ENCODE results near the gene CTXN1.
"Not testable (repeated sequence)": the region's sequence is repeated elsewhere in the genome, so short reads cannot be mapped to it uniquely, and the experiment has no call there.

The CTXN1 gene

DNA sequence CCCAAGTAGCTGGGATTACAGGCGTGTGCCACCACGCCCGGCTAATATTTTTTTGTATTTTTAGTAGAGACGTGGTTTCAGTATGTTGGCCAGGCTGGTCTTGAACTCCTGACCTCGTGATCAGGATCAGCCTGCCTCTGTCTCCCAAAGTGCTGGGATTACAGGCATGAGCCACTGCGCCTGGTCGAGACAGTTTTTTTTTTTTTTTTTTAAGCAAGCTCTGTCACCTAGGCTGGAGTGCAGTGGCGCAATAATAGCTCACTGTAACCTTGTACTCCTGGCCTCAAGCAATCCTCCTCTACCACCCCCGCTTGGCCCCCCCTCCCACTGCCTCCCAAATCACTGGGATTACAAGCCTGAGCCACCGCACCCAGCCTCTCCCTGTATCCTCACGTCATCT lies 28.6 kb downstream of the CTXN1 start:
- no peak for FAIRE-seq

DNA sequence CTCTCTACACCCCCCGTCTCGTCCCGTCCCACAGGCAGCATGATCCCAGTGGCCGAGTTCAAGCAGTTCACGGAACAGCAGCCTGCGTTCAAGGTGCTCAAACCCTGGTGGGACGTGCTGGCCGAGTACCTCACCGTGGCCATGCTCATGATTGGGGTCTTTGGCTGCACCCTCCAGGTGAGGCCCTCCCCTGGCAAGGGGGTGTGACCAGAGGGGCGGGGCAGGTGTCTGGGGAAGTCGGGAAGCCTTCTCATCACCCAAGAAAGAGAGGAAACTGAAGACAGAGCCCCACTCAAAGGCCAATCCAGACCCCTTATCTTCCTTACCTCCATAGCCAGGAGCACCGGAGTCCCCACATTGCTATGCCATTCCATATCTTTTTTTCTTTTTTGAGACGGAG lies 30.4 kb downstream of the CTXN1 start:
- FAIRE-seq = no peak

DNA sequence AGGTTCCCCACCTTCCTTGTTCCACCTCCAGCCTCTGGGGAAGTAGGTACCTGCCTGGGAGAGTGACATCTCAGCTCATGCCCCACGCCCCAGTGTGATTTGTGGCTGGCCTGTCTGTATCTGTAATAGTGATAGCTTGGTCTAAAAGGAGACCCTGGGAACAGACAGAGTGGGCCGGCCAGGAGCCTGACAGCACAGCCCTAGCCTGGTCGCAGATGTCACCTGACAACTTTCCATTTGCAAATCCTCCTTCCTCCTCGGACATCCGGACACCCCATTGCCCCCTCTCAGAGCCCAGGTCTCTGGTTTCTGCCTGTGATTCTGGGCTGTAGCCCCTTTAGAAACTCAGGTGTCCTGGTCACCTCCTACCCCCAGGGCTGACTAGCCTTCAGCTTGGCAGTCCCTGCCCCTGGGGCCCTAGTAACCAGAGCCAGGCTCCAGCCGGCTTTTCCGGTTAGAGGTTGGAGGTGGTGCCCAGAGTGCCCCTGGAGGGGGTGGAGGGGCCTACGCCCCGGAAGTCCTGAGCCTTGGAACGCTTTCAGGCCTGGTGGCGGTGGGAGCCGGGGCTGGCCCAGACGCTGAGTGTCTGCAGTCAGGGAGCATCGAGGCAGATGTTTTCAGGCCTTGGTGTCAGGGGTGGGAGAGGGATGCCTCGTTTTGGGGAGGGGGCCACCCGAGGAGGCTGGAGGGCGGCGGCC lies 31.2 kb downstream of the CTXN1 start:
- FAIRE-seq = no peak

DNA sequence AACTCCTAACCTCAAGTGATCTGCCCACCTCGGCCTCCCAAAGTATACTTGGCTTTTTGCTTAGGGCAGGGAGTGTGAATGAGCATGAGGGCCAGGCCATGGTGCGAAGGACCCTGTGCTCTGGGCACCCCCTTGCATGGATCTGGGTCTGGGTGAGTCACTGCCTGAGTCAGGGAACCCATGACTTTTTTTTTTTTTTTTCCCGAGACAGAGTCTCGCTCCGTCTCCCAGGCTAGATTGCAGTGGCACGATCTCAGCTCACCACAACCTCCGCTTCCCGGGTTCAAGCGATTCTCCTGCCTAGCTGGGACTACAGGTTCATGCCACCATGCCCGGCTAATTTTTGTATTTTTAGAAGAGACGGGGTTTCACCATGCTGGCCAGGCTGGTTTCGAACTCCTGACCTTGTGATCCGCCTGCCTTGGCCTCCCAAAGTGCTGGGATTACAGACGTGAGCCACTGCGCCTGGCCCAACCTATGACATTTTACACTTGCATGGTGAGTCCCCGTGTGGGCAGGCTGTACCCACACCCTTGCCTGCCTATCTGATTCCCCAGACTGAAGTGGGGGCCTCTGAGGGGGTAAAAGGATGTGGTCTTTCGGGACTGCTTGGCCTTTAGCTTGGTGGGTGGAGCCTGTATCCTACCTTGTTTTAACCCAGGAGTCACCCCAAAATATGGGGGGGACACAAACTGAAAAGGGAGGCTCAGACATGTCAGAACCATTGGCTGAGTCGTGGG lies 32.4 kb downstream of the CTXN1 start:
- not testable (repeated sequence) for FAIRE-seq

DNA sequence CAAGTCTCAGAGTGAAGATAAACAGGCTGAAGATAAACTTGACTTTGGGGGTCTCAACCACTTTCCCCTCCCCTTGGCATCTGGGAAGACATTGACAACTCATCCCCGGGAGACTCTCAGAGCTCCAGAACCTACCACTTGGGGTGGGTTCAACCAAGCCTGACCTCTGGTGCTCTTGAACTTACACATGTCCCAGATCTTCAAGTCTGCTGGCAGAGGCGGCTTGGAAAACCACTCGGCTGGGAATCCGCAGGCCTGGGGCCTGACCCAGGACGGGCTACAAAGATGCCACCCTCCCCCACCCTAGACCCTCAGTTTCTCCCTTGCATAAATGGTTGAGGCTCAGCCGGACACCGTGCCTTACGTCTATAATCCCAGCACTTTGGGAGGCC lies 37.1 kb downstream of the CTXN1 start:
- FAIRE-seq = no peak

DNA sequence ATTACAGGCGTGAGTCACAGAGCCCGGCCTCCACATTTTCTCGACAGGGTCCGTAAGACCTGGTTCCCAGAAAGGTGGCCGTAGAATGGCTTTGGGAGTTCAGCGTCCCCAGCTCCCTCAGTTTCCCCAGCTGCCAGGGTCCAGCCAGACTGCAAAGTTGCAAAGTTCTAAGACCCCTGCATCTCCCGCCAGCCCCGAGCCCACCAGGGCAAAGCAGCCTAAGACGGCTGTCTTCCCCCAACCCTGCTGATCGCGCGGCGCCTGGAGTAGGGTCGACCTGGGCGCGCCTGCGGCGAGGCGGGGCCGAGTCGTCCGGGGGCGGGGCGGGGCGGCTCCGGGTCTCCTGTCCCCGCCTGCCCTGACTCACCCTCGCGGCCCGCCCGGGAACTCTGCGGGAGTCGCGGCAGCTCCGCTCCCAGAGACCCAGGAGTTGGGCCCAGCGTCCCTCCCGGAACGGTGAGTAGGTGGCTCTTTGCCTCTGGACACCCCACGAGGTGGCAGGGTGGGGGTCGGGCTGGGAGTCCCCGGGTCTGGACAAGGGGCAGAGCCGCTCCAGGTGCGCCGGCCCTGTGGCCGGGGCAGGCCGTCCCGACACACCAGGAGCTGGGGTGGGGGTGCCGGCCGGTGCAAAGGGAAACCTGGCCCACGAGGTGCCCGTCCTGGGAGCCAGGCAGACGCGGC lies 37.6 kb downstream of the CTXN1 start, which contains the start of gene LRRC8E:
TSS of gene LRRC8E (plus strand) at position 366 of the 681 bp plus-strand sequence. CDS start 7,094 bp downstream, outside the sequence.
- no peak for FAIRE-seq

DNA sequence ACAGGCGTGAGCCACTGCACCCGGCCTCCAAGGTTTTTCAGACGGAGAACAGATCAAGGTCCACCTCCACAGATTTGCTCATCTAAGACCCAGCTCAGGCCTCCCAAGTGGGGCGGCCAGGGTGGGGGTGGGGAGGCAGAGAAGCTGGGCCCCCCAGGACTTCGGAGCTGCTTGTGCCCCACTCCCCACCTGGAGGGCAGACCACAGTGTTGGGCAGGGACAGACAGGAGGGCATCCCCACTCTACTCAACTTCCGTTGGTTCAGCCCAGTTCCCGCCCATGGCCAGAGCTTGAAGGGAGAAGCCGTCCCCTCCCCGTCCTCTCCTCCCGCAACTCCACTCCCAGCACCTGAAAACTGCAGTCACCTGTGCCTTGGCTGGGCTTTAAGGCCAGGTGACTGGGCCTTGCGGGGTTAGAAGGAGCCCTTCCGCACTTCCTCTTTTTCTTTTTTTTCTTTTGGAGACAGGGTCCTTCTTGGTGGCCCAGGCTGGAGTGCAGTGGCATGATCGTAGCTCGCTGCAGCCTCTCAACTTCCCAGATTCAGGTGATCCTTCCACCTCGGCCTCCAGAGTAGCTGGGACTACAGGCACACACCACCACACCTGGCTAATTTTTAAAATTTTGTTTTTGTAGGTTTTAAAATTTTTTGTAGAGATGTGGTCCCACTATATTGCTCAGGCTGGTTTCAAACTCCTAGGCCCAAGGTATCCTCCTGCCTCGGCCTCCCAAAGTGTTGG lies 38.4 kb downstream of the CTXN1 start:
- FAIRE-seq = no peak

DNA sequence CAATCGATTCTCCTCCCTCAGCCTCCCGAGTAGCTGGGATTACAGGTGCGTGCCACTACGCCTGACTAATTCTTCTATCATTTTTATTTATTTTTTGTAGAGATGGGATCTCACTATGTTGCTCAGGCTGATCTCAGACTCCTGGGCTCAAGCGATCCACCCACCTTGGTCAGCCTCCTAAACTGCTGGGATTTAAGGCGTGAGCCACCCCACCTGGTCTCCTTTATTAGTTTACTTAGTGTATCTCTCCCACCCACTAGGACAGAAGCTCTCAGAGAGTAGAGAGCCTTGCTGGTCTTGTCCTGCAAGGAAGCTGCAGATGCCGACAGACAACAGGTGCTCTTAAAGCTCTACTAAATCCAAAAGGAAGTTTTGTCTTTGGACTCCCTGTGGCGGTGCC lies 40.1 kb downstream of the CTXN1 start:
- no peak for FAIRE-seq

DNA sequence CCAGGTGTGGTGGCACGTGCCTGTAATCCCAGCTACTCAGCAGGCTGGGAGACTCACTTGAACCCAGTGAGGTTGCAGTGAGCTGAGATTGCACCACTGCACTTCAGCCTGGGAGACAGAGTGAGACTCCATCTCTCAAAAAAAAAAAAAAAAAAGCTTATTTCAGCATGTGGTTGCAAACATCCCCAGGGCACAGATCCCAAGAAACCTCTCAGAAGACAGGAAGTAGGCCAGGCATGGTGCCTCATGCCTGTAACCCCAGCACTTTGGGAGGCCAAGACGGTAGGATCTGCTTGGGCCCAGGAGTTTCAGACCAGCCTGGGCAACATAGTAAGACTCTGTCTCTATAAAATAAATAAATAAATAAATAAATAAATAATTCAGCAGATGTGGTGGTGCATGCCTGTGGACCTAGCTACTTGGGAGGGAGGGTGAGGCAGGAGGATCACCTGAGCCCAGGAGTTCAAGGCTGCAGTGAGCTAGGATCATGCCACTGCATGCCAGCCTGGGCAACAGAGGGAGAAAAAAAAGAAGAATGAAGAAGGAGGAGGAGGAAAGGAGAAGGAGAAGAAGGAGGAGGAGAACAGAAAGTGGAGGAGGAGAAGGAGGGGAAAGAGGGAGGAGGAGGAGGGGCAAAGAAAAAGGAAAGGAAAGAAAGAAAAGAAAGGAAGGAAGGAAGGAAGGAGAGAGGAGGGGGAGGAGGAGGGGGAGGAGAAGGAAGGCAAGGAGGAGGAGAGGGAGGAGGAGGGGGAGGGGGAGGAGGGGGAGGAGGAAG lies 42.0 kb downstream of the CTXN1 start:
- no peak for FAIRE-seq

DNA sequence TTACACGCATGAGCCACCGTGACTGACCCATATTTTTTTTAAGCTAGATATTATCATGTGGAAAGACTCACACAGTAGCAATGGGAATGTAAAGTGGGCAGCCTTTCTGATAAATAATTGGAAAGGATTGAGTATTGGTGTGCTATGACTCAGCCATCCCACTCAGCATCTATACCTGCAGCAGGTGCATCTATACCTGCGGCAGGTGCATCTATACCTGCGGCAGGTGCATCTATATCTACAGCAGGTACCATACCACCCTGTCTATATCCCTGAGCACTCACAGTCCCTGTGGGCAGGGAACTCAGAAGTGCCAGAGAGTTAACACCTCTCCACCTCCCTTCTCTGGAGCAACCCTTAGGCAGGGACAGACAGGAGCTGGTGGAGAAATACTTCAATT lies 42.8 kb downstream of the CTXN1 start:
- no peak for FAIRE-seq

DNA sequence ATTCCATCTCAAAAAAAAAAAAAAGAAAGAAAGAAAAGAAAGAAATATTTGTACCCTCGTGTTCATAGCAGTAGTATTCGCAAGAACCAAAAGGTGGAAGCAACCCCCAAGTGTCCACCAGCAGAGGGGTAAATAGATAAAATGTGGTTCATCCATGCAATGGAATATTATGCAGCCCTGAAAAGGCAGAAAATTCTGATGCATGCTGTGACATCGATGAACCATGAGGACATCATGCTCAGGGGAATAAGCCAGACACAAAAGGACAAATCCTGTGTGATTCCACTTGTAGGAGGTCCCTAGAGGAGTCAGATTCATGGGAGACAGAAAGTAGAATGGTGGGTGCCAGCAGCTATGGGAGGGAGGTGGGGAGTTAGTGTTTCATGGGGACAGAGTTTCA lies 44.0 kb downstream of the CTXN1 start:
- no peak for FAIRE-seq

DNA sequence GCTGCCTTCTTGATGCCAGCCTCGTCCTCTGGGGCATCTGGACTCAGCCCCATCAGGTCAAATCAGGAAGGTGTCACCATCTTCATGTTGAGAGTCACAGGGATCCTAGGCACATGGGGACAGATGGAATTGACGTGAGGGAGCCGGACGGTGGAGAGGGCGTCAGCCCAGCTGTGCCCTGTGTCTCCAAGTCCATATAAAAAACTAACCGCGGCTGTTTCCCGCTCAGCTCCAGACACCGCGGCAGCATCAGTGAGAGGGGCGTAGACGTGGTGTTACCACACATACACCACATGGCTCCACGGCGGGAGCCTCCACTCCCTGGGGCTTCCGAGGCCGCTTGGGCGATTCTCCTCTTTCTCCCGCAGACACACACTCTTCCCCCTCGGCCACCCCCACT lies 46.1 kb downstream of the CTXN1 start:
- FAIRE-seq = no peak

DNA sequence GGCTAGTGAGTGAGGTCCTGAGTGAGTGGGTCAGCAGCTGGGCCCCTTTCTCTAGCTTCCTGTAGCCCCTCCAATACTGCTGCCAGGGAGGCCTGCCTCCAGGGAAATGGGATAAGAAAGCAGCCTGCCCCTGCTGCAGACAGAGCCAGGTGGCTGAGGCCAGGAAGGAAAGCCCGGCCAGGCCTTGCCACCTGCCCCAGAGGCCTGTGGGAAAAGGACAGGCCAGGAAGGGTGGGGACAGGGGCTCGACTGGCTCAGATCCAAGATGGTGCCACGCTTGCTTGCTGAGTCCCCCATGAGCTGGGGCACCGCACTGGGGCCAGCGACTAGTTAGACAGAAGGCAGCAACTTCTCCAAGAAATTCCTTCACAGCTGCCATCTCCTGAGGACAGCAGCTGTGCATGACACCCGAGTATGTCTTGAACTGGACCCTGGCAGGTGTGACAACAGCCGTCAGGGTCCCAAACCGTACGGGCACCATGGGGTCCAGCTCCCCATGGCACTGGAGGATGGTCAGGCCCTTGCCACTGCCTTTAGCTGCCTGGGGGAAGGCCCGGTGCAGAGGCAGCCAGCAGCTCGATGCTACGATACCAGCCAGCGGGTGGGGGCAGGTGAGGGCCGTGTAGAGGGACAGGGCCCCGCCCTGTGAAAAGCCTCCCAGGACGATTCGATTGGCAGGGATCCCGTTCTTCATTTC lies 46.7 kb downstream of the CTXN1 start:
- no peak for FAIRE-seq

DNA sequence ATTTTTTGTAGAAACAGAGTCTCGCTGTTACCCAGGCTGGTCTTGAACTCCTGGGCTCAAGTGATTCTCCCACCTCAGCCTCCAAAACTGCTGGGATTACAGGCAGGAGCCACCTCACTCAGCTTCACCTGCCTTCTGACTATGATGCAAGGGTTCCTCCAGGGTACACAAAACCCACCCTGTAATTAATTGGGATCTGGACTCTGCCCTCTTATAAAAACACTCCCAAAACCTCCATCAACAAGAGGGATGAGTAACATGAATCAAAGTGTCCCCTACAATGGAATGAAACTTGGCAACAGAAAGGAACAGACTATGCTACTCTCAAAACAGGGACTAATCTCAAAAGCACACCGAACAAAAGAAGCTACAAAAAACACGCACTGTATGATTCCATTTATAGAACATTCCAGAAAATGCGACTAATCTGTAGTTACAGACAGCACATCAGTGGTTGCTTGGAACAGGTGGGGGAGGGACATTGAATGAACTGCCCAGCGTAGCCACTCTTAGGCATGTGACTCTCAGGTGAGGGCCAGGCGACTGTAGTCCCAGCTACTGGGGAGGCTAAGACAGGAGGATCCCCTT lies 48.6 kb downstream of the CTXN1 start:
- no peak for FAIRE-seq

DNA sequence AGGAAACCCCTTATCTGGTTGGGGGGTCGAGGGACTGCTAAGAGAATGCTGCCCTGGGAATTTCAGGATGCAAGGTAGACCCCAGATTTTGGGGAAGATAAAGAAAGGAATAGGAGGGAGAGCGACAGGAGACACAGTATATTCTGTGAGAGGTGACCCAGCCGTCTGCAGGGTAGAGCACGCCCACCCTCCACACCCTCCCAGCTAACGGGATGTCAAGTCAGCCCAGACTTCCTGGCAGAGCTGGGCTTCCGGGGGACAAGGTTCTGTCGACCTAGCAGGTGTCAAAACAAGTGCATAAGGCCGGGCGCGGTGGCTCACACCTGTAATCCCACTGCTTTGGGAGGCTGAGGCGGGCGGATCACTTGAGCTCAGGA lies 51.0 kb downstream of the CTXN1 start:
- FAIRE-seq = no peak

All from TTC549 (cell line).